HG02763 (cell line): ENCODE data around the gene TMEM201.
"Not testable (repeated sequence)": the region's sequence is repeated elsewhere in the genome, so short reads cannot be mapped to it uniquely, and the experiment has no call there.

Experiments used
- ATAC-seq: cut with Tn5 transposase; IDR thresholded peaks from one replicate; pipeline ENCODE4 v1.9.1; 2021; ENCODE audit warnings: mild to moderate bottlenecking, moderate library complexity; ENCODE audit not compliant: unreplicated experiment

Gene TMEM201

GRCh38 chr1:9615316-9616063 is 26.8 kb downstream of the TMEM201 start:
- ATAC-seq = no peak

- no peak for ATAC-seq
Observed at GRCh38 chr1:9618909-9619679, 30.4 kb downstream of the TMEM201 start.

DNA sequence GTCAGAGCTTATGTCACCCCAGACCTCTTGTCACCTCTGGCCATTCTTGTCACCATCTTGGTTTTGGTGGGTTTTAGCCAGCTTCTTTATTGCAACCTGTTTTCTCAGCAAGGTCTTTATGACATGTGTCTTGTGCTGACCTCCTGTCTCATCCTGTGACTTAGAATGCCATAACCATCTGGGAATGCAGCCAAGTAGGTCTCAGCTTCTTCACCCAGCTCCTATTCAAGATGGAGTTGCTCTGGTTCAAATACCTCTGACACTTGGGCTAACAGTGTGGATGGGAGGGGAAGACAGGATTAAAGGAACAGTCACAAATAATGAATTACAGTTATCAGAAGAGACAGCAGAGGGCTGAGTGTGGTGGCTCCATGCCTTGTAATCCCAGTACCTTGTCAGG is 32.3 kb downstream of the TMEM201 start:
- ATAC-seq = no peak

- ATAC-seq = no peak
Observed at GRCh38 chr1:9624081-9624480, 35.4 kb downstream of the TMEM201 start.

- not testable (repeated sequence) for ATAC-seq
Observed at GRCh38 chr1:9625030-9625429, 36.3 kb downstream of the TMEM201 start.

- peak; percentile 44 for ATAC-seq
Observed at GRCh38 chr1:9626201-9626608, 37.5 kb downstream of the TMEM201 start.

- ATAC-seq = no peak
Observed at GRCh38 chr1:9628541-9629444, 40.1 kb downstream of the TMEM201 start.

GRCh38 chr1:9629445-9630201 is 40.9 kb downstream of the TMEM201 start:
- no peak for ATAC-seq

DNA sequence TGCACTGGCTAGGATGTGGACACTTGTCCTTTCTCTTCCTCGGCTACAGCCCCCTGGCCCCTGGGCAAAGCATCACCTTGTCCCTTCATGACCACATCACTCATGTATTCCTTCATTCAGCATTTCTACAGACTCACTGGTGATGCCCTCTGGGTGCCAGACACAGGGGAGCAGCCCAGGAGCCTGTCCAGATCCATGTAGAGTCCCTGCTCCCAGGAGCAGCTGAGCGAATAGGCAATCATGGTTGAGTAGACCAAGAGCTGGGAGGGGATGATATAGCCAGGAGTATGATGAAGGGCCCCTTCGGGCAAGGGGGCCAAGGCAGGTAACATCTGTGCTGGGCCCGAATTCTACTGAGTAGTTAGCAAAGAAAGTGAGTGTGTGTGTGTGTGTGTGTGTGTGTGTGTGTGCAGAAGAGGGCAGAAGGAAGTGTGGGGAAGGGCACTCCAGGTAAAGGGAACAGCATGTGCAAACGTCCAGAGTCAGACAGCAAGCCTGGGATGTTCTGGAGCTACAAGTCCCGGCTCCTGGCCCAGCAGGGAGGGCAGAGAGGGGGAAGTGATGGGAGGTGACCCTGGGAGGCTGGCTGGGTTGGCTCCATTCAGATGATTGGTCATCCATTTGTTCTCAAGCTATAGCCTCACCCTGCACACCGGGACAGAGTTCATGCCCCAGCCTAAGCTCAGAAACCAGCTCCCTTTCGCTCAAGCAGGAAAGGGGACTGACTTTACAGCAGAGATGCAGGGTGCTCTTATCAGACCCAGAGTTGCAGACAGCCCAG is 41.8 kb downstream of the TMEM201 start:
- no peak for ATAC-seq

GRCh38 chr1:9631613-9632012 is 42.9 kb downstream of the TMEM201 start:
- no peak for ATAC-seq

- no peak for ATAC-seq
Observed at GRCh38 chr1:9633493-9633892, 44.8 kb downstream of the TMEM201 start.

- no peak for ATAC-seq
Observed at GRCh38 chr1:9634582-9634981, 45.9 kb downstream of the TMEM201 start.

- no peak for ATAC-seq
Observed at GRCh38 chr1:9639227-9639626, 50.5 kb downstream of the TMEM201 start.

DNA sequence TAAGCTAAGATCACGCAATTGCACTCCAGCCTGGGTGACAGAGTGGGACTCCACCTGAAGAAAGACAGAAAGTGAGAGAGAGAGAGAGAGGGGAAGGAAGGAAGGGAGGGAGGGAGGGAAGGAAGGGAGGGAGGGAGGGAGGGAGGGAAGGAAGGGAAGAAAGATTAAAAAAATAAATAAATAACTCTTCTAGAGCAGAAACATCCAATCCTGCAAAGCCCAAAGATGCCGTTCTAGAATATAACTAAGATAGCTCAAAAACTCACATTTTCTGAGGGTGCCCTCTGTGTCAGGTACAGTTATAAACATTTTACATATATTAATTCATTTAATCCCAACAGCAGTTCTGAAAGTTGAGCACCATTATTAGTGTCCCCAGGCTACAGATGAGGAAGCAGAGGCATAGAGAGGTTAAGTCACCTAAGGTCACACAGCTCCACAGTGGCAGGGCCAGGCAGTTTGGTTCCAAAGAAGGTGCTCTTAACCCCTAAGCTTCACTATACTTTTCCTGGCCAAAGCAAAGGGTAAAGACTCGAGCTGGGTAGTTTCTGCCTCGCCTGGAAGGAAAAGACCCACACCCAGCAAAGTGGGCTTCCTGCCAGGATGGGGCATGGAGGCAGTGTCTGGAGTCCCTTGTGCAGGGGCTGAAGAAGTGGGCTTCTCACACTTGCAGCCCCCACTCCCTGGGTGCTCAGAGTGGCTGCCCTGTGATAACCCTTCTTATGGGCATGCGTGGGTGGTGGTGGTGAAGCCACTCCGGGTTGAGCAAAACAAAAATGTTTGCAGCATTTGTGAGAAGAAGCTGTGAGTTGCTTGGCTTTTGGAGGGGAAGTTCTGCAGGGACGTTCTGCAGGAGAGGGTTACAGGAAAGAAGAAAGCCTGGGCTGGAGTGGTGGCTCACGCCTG is 54.9 kb downstream of the TMEM201 start:
- no peak for ATAC-seq

DNA sequence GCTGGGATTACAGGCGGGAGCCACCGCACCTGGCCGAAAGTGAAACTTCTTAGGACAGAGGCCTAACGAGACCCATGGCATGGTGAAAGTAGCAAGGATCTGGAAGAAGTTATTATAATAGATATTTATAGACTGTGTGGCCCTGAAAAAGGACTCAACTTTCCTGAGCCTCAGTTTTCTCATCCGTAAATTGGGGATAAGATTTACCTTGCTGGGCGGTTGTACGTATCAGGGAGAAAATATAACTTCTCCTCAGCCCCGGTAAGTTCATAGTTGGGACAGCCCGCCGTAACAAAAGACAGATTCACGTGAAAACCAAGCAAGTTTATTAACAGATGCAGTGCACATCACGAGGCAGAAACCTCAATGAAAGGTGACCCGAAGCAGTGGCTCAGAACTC is 57.3 kb downstream of the TMEM201 start:
- ATAC-seq = no peak

GRCh38 chr1:9648171-9648570 is 59.5 kb downstream of the TMEM201 start:
- no peak for ATAC-seq

- ATAC-seq = no peak
Observed at GRCh38 chr1:9649769-9650168, 61.1 kb downstream of the TMEM201 start.

DNA sequence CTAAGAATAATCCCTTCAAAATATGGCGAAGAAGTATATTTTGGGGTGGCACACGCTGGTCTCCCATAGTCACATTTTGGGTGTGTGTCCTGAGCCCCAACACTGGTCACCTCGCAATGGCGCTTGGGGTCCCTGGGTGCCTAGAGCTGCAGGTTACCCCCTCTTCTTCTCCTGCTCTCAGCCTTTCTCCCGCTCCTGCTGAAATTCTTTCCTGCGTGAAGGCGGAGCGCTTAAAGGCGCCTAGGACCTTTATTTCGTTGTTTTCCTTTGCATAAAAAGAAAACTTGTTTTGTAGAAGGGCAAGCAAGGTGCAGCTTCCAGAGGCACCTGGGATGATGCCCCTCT is 62.5 kb downstream of the TMEM201 start:
- ATAC-seq = no peak
